ENCODE measurements around the gene KCNT2. TPM values are rescaled to one million over a fixed set of nuclear protein-coding genes. Genes with fewer than 3 reads are reported as not detected.

The KCNT2 gene
- polyA plus RNA-seq, 1 of the 3 experiments (the other 2 are of a cell fraction): 0.56 TPM

DNA sequence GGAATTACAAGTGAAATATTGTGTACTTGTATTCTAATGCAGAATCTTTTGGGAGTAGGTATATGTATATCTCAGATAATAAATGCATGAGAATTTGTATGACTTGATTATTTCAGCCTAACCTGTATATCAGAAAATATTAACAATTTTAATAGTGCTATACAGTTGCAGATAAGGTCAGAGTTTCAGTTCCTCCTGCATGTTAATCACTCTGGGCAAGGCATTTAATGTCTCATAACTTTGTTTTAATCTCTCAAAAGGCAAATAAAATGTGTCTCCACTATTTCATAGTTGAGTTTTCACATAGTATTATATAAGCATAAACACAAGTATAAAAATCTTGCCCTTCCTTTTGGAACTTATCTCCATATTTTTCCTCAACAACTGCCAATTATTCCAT lies 352.5 kb downstream of the KCNT2 start:
- no peaks in the 10 kb centered on the region for H3K9me2 ChIP-seq

DNA sequence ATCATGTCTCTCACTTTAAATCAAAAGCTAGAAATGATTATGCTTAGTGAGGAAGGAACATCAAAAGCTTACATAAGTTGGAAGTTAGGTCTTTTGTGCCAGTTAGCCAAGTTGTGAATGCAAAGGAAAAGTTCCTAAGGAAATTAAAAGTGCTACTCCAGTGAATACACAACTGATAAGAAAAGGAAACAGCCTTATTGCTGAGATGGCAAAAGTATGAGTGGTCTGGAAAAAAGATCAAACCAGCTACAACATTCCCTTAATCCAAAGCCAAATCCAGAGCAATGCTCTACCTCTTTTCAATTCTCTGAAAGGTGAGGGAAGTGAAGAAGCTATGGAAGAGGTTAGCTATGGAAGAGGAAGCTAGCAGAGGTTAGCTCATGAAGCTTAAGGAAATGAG lies 378.7 kb downstream of the KCNT2 start:
- Histone ChIP-seq H3K9ac (no peak overlapping the region), H3K4me1 (ENCODE audit: control insufficient read depth in 1 of 2, insufficient read depth in 2 of 2, low read depth in 1 of 2, low read length in 1 of 2) (no peaks in the 10 kb centered on the region), H4K20me1 (ENCODE audit: insufficient read depth) (no peaks in the 10 kb centered on the region), H3K27me3 (ENCODE audit: insufficient read depth) (no peaks in the 10 kb centered on the region), H2AFZ (ENCODE audit: low read depth) (no peak overlapping the region), H3K9me3 (peaks cover 4% of the 10 kb centered on the region; the same call in 1 of the 2 replicates), H3K4me2 (no peak overlapping the region), H3F3A (replicated peaks; ENCODE audit: insufficient read depth) (no peaks in the 10 kb centered on the region), H3K4me3 (ENCODE audit: low read depth in 2 of 2, low read length in 1 of 2) (no peak overlapping the region), H3K36me3 (replicated peaks in 1 of 2; ENCODE audit: control insufficient read depth in 1 of 2, insufficient read depth in 2 of 2, low read length in 1 of 2) (peaks cover 0 to 2% of the 10 kb centered on the region in 2 experiments), H3K79me2 (ENCODE audit: insufficient read depth) (no peaks in the 10 kb centered on the region), H3K27ac (ENCODE audit: low read depth in 2 of 2, low read length in 1 of 2) (no peak overlapping the region), H3K9me2 (no peaks in the 10 kb centered on the region)
- TF ChIP-seq FOXJ3 (CRISPR knock-in tag; IDR thresholded peaks at IDR 0.05) (no peak), TAF1 (IDR thresholded peaks at IDR 0.05; ENCODE audit: borderline replicate concordance, low read depth, low read length) (no peak), YY1 (IDR thresholded peaks at IDR 0.05; ENCODE audit: low read depth) (no peak)
- TF ChIP-seq, protein P1, sequence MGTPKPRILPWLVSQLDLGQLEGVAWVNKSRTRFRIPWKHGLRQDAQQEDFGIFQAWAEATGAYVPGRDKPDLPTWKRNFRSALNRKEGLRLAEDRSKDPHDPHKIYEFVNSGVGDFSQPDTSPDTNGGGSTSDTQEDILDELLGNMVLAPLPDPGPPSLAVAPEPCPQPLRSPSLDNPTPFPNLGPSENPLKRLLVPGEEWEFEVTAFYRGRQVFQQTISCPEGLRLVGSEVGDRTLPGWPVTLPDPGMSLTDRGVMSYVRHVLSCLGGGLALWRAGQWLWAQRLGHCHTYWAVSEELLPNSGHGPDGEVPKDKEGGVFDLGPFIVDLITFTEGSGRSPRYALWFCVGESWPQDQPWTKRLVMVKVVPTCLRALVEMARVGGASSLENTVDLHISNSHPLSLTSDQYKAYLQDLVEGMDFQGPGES (IDR thresholded peaks at IDR 0.05; ENCODE audit: low read depth, low read length): no peak
- TF ChIP-seq, protein P2, sequence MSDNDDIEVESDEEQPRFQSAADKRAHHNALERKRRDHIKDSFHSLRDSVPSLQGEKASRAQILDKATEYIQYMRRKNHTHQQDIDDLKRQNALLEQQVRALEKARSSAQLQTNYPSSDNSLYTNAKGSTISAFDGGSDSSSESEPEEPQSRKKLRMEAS (IDR thresholded peaks at IDR 0.05; ENCODE audit: low read depth): no peak
- TF ChIP-seq, protein P3, sequence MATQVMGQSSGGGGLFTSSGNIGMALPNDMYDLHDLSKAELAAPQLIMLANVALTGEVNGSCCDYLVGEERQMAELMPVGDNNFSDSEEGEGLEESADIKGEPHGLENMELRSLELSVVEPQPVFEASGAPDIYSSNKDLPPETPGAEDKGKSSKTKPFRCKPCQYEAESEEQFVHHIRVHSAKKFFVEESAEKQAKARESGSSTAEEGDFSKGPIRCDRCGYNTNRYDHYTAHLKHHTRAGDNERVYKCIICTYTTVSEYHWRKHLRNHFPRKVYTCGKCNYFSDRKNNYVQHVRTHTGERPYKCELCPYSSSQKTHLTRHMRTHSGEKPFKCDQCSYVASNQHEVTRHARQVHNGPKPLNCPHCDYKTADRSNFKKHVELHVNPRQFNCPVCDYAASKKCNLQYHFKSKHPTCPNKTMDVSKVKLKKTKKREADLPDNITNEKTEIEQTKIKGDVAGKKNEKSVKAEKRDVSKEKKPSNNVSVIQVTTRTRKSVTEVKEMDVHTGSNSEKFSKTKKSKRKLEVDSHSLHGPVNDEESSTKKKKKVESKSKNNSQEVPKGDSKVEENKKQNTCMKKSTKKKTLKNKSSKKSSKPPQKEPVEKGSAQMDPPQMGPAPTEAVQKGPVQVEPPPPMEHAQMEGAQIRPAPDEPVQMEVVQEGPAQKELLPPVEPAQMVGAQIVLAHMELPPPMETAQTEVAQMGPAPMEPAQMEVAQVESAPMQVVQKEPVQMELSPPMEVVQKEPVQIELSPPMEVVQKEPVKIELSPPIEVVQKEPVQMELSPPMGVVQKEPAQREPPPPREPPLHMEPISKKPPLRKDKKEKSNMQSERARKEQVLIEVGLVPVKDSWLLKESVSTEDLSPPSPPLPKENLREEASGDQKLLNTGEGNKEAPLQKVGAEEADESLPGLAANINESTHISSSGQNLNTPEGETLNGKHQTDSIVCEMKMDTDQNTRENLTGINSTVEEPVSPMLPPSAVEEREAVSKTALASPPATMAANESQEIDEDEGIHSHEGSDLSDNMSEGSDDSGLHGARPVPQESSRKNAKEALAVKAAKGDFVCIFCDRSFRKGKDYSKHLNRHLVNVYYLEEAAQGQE (IDR thresholded peaks at IDR 0.05; ENCODE audit: low read depth, low read length): no peak
- POLR2A ChIA-PET: no interaction called here
- DNase-seq: no peak
- CTCF ChIA-PET: no interaction called here

More for the DNA sequence above, 352.5 kb downstream of the KCNT2 start:
- H3K27ac ChIP-seq (ENCODE audit: low read depth in 2 of 2, low read length in 1 of 2): no peak overlapping the region
- H3K27me3 ChIP-seq (ENCODE audit: insufficient read depth): no peaks in the 10 kb centered on the region
- H3K4me3 ChIP-seq (ENCODE audit: low read depth in 2 of 2, low read length in 1 of 2): no peak overlapping the region
- H3F3A ChIP-seq (replicated peaks; ENCODE audit: insufficient read depth): no peaks in the 10 kb centered on the region
- ChIA-PET CTCF (no interaction called here), POLR2A (no interaction called here)
- DNase-seq: no peak
- 0 out of 4 replicates have a peak, but pooled peaks cover 0 to 5% of the 10 kb centered on the region in 2 experiments for H3K4me1 ChIP-seq (ENCODE audit: control insufficient read depth in 1 of 2, insufficient read depth in 2 of 2, low read depth in 1 of 2, low read length in 1 of 2)
- H3K36me3 ChIP-seq (replicated peaks in 1 of 2; ENCODE audit: control insufficient read depth in 1 of 2, insufficient read depth in 2 of 2, low read length in 1 of 2): no peaks in the 10 kb centered on the region
- no peak for TF ChIP-seq RFX5 (IDR thresholded peaks at IDR 0.05; ENCODE audit: low read length)
- TF ChIP-seq TEAD4 (IDR thresholded peaks at IDR 0.05; ENCODE audit: borderline replicate concordance, insufficient read depth): no peak
- no peak for TF ChIP-seq RXRA (IDR thresholded peaks at IDR 0.05; ENCODE audit: borderline replicate concordance, low read depth)
- no peak for TF ChIP-seq FOSL2 (IDR thresholded peaks at IDR 0.05; ENCODE audit: borderline replicate concordance, low read depth)
- TF ChIP-seq ELF1 (IDR thresholded peaks at IDR 0.05): no peak
- no peak for TF ChIP-seq GATA2 (CRISPR knock-in tag; IDR thresholded peaks at IDR 0.05)
- TF ChIP-seq EP300 (IDR thresholded peaks at IDR 0.05; ENCODE audit: borderline replicate concordance in 1 of 2, low read depth in 1 of 2, low read length in 1 of 2): no peak
- TF ChIP-seq TAF1 (IDR thresholded peaks at IDR 0.05; ENCODE audit: borderline replicate concordance, low read depth, low read length): no peak
- no peak for TF ChIP-seq RAD21 (IDR thresholded peaks at IDR 0.05; ENCODE audit: low read length)
- TF ChIP-seq, protein P3 (IDR thresholded peaks at IDR 0.05; ENCODE audit: low read depth, low read length): no peak
- no peak for TF ChIP-seq GABPA (IDR thresholded peaks at IDR 0.05; ENCODE audit: low read depth)
- no peak for TF ChIP-seq MEF2A (IDR thresholded peaks at IDR 0.05; ENCODE audit: borderline replicate concordance, low read depth)
- TF ChIP-seq, protein P2 (IDR thresholded peaks at IDR 0.05; ENCODE audit: low read depth): no peak
- TF ChIP-seq, protein P4, sequence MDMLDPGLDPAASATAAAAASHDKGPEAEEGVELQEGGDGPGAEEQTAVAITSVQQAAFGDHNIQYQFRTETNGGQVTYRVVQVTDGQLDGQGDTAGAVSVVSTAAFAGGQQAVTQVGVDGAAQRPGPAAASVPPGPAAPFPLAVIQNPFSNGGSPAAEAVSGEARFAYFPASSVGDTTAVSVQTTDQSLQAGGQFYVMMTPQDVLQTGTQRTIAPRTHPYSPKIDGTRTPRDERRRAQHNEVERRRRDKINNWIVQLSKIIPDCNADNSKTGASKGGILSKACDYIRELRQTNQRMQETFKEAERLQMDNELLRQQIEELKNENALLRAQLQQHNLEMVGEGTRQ (IDR thresholded peaks at IDR 0.05; ENCODE audit: borderline replicate concordance, low read depth, low read length): no peak
- TF ChIP-seq NFIC (IDR thresholded peaks at IDR 0.05; ENCODE audit: borderline replicate concordance): no peak
- TF ChIP-seq EZH2phosphoT487 (IDR thresholded peaks at IDR 0.05; ENCODE audit: borderline replicate concordance, low read depth): no peak
- H4K20me1 ChIP-seq (ENCODE audit: insufficient read depth): no peaks in the 10 kb centered on the region
- no peak overlapping the region for H3K4me2 ChIP-seq
- H3K79me2 ChIP-seq (ENCODE audit: insufficient read depth): no peaks in the 10 kb centered on the region
- H3K9ac ChIP-seq: no peak overlapping the region
- H3K9me3 ChIP-seq: no peaks in the 10 kb centered on the region
- H2AFZ ChIP-seq (ENCODE audit: low read depth): no peak overlapping the region
